PFSK-1 (cell line): Measurements from ENCODE around the gene AJUBA.

Source experiments
- POLR2AphosphoS5 ChIP-seq: IDR thresholded peaks from 2 replicates; pipeline ENCODE4 v1.6.1; 2012; ENCODE audit warnings: low read depth, mild to moderate bottlenecking, control low read depth, low read length, moderate library complexity
- REST ChIP-seq, 2 experiments: IDR thresholded peaks; 2 replicates each; pipeline versions ENCODE4 v1.6.1 to v1.8.0; 2011 to 2012; ENCODE audit warnings: low read depth in 2 of 2, low read length in 2 of 2, control low read depth in 1 of 2, inconsistent platforms in 1 of 2, mild to moderate bottlenecking in 1 of 2, moderate library complexity in 1 of 2; ENCODE audit not compliant: insufficient read depth in 1 of 2
- TAF1 ChIP-seq: IDR thresholded peaks from 2 replicates; pipeline ENCODE4 v1.6.1; 2012; ENCODE audit warnings: low read length, control low read depth, borderline replicate concordance; ENCODE audit not compliant: insufficient read depth

GRCh38 chr14:22993517-22993916 is 11.2 kb upstream of the AJUBA start:
- no peak for TF ChIP-seq POLR2AphosphoS5
- no peak for TF ChIP-seq REST (IDR thresholded peaks at IDR 0.05; ENCODE audit: insufficient read depth in 1 of 2, low read depth in 2 of 2, low read length in 2 of 2)
- TF ChIP-seq TAF1 = no peak
